NB4 (cell line): ENCODE results near the gene TRAPPC12.

ENCODE experiments used
- DNase-seq: peaks from one replicate; pipeline ENCODE4 v3.0.0; 2010; ENCODE audit warnings: low read depth
- H3K4me3 ChIP-seq: one replicate; pipeline ENCODE4 v1.5.1; 2011; ENCODE audit warnings: mild to moderate bottlenecking, low read depth, low read length, moderate library complexity
- CTCF ChIP-seq: IDR thresholded peaks from one replicate; pipeline ENCODE4 v1.5.1; 2012; ENCODE audit warnings: low read depth, low read length
- MAX ChIP-seq: IDR thresholded peaks from 2 replicates; pipeline ENCODE4 v1.6.1; 2011; ENCODE audit warnings: low read depth, low read length
- MYC ChIP-seq: IDR thresholded peaks from 2 replicates; pipeline ENCODE4 v1.6.1; 2011; ENCODE audit warnings: low read depth, low read length
- POLR2A ChIP-seq: IDR thresholded peaks from 2 replicates; pipeline ENCODE4 v1.6.1; 2011; ENCODE audit warnings: mild to moderate bottlenecking; ENCODE audit not compliant: insufficient read length; ENCODE audit errors: extremely low read depth

The TRAPPC12 gene

DNA sequence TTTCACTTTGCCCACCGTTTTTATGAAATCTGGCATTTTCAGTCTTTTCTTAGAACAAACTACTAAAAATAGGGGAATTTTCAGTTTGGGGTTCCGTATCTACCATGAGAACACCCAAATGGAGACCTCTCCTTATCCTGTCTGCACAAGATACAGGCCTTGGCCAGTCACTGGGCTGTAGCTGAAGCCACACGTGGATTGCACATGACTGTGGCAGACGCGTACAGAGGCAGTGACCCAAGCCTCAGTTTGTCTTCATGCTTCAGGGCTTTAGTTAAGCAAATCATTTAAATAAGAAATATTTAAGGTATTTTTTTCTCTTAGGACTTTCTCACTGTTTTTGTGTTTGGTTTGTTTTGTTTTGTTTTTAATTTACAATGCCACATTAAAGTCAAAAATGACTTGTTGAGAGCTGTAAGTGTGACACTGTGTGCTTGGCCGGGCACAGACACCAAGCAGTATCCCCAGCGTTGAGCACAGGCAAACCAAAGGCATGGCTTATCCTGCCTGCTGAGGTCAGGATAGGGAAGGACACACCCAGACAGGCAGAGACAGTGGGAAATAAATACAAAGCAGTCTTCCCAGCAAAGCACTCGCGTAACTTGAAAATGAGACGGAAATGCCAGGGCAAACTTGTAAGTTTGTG lies 53.3 kb downstream of the TRAPPC12 start:
- TF ChIP-seq CTCF (no peak), MYC (no peak), MAX (no peak), POLR2A (no peak)
- H3K4me3 ChIP-seq, result no peak overlapping the region
- no peak for DNase-seq

DNA sequence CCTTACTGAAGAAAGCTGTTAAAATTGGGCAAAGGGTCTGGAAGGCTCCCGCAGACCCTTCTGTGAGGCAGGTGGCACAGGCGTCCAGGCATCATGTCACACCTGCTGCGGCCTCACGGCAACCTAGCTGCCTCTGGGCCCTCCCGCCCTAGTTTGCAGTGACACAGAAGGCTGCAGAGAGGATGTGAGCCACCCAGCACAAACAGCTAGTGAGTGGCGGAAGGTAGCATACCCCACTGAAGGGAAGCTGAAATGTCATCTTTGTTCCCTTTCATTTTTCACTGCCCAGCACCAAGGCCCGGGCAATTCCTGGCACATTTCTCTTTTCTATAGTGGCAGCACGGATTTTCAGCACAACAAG lies 53.8 kb downstream of the TRAPPC12 start:
- no peak overlapping the region for H3K4me3 ChIP-seq
- TF ChIP-seq CTCF (no peak), MAX (no peak), MYC (no peak), POLR2A (no peak)
- no peak for DNase-seq

DNA sequence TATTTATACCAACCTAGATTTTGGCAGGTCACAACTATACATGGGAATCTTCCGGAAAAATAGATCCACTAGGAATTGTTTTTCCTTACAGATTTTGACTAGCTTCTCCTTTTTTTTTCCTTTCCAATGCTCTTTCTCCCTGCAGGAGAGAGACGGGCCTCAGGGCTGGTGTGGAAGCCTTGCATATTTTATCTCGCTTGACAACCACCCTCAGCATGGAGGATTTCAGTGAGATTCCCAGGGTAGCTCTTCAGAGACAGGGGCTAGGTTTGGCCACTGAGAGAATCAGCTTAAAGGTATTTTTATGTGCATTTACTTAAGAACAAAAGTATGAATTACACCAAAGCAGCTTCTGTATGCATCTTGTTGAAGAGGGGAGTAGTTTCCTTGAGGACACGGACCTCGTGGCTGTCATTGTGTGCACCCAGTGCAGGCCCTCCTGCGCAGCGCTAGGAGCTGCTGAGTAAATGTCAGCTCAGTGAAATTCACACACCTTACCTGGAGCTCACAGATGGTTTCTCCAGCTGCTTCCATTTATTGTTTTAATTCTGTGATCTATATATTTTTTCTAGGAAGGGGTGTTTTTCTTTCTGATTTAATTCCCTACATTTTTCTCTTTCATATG lies 54.4 kb downstream of the TRAPPC12 start:
- TF ChIP-seq MYC (no peak), POLR2A (no peak), MAX (no peak), CTCF (no peak)
- no peak for DNase-seq
- H3K4me3 ChIP-seq, result no peak overlapping the region

DNA sequence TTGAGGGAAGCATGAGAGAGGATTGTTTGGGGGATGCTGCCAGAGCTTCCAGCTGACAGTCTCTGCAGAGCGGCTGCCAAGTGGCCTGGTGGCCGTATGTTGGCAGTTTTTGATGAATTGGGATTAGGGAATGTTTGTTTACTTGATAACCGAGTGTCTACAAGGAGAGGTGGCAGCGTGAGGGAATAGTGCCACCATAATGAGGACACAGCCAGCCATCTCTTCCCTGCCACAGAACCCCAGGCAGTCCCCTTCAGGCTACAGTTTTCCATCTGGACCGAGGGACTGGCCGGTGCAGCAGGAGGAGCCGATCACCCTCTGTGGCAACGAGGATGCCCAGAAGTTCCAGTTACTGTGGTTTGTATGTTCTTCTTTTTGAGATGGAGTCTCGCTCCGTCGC lies 55.2 kb downstream of the TRAPPC12 start:
- H3K4me3 ChIP-seq, result no peak overlapping the region
- TF ChIP-seq CTCF (no peak), MYC (no peak), POLR2A (no peak), MAX (no peak)
- no peak for DNase-seq

DNA sequence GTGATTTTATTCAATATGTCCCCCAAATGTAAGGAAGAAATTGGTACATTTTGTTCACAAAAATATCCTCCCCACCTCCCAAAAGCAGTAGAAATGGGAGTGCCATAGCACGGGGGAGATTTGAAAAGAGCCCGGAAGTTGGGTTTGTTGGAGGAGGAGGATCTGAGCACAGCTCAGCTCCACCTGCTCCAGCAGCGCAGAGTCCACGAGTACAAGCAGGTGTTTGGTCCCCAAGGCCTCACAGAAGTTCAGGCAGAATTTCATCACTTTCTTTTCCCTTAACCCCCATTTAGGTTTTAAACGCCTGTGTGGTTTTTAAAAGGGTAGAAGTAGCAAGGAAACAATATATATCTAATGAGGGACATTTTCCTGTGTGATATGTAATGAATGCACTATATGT lies 56.0 kb downstream of the TRAPPC12 start:
- no peak for DNase-seq
- TF ChIP-seq MYC (no peak), POLR2A (no peak), CTCF (no peak), MAX (no peak)
- H3K4me3 ChIP-seq, result no peak overlapping the region
